Tibial artery (tissue), 4 donors: ENCODE measurements around the gene MGLL.

ENCODE experiments used
- DNase-seq, 2 donors: peaks; one replicate each; pipeline ENCODE4 v3.0.0-alpha.2; 2019
- H3K27ac ChIP-seq, 2 donors: fragments of 200-600 bp; sonication (generic) in 1 of 2; 1 replicate in 1 of 2; 2 replicates in 1 of 2; pipeline ENCODE4 v1.5.1; 2018 to 2019; ENCODE audit warnings: mild to moderate bottlenecking in 1 of 2
- H3K27me3 ChIP-seq, 2 donors: fragments of 200-600 bp; sonication (generic) in 1 of 2; one replicate each; pipeline versions ENCODE4 v1.5.1 to v1.6.0; 2016 to 2019
- H3K36me3 ChIP-seq, 3 donors: fragments of 200-600 bp; sonication (generic) in 2 of 3; one replicate each; pipeline ENCODE4 v1.5.1; 2016 to 2019; ENCODE audit warnings: mild to moderate bottlenecking in 2 of 3
- H3K4me1 ChIP-seq, 4 donors: fragments of 200-600 bp; sonication (generic) in 2 of 4; 1 replicate in 3 of 4; 2 replicates in 1 of 4; pipeline ENCODE4 v1.5.1; 2016 to 2019
- H3K4me3 ChIP-seq, 2 donors: fragments of 200-600 bp; sonication (generic) in 1 of 2; 1 replicate in 1 of 2; 2 replicates in 1 of 2; pipeline ENCODE4 v1.5.1; 2018 to 2019; ENCODE audit warnings: mild to moderate bottlenecking in 2 of 2
- H3K9me3 ChIP-seq, 3 donors: fragments of 200-600 bp; sonication (generic) in 1 of 3; one replicate each; pipeline ENCODE4 v1.5.1; 2016 to 2019
- intact Hi-C: fragments of 100-400 bp; cut with DNase I; formaldehyde crosslinking; loops from one replicate; pipeline ENCODE4 v1.15.0; 2023; ENCODE audit warnings: low total_unique reads
- TF ChIP-seq, protein P1 (sequence below), 2 experiments: fragments of 200-600 bp in 1 of 2; fragments of 450-650 bp in 1 of 2; IDR thresholded peaks; one replicate each; pipeline ENCODE4 v1.5.1; 2017 to 2019; ENCODE audit warnings: antibody characterized with exemption in 2 of 2, mild to moderate bottlenecking in 1 of 2, moderate library complexity in 1 of 2

MGLL gene

GRCh38 chr3:127763816-127764215, 58.5 kb downstream of the MGLL start:
- Histone ChIP-seq H3K9me3 (peaks cover 5 to 11% (median 10%) of the 10 kb centered on the region in 3 donors), H3K27me3 (no peaks in the 10 kb centered on the region), H3K36me3 (no peaks in the 10 kb centered on the region), H3K27ac (peak overlapping the region; percentile 74 to 85), H3K4me3 (no peak overlapping the region), H3K4me1 (peaks cover 0 to 65% (median 27%) of the 10 kb centered on the region in 4 donors)
- TF ChIP-seq, protein P1, sequence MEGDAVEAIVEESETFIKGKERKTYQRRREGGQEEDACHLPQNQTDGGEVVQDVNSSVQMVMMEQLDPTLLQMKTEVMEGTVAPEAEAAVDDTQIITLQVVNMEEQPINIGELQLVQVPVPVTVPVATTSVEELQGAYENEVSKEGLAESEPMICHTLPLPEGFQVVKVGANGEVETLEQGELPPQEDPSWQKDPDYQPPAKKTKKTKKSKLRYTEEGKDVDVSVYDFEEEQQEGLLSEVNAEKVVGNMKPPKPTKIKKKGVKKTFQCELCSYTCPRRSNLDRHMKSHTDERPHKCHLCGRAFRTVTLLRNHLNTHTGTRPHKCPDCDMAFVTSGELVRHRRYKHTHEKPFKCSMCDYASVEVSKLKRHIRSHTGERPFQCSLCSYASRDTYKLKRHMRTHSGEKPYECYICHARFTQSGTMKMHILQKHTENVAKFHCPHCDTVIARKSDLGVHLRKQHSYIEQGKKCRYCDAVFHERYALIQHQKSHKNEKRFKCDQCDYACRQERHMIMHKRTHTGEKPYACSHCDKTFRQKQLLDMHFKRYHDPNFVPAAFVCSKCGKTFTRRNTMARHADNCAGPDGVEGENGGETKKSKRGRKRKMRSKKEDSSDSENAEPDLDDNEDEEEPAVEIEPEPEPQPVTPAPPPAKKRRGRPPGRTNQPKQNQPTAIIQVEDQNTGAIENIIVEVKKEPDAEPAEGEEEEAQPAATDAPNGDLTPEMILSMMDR (IDR thresholded peaks at IDR 0.05) = no peak
- intact Hi-C loops = no loop called here
- DNase-seq = no peak

- peaks cover 0 to 60% (median 27%) of the 10 kb centered on the region in 4 donors for H3K4me1 ChIP-seq
- peak overlapping the region; percentile 74 to 85 for H3K27ac ChIP-seq
- intact Hi-C loops = no loop called here
Measured at GRCh38 chr3:127763337-127763736, 59.0 kb downstream of the MGLL start.

DNA sequence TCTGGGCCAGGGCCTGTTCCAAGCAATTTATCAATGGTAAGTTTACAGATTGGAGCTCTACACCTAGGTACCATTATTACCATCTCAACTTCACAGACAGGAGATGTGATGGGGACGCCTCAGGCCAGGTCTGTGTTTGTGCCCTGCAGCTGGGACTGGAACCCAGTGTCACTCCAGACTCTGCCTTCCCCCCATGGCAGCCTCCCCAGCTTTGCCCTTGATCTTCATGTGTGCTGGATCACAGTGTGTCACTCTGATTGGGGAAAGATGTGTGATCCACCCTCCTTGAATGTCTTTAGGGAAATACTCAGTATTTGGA, 59.6 kb downstream of the MGLL start:
- Histone ChIP-seq H3K27me3 (no peaks in the 10 kb centered on the region), H3K36me3 (no peaks in the 10 kb centered on the region), H3K9me3 (peaks cover under 1 to 4% (median 3%) of the 10 kb centered on the region in 3 donors), H3K4me1 (peaks cover 0 to 56% (median 27%) of the 10 kb centered on the region in 4 donors), H3K4me3 (no peak overlapping the region), H3K27ac (peak overlapping the region; percentile 74 to 85)
- TF ChIP-seq, protein P1 (IDR thresholded peaks at IDR 0.05) = no peak
- intact Hi-C loops = no loop called here
- DNase-seq = no peak

More at GRCh38 chr3:127763337-127763736, 59.0 kb downstream of the MGLL start:
- Histone ChIP-seq H3K27me3 (no peaks in the 10 kb centered on the region), H3K4me3 (no peak overlapping the region), H3K36me3 (no peaks in the 10 kb centered on the region), H3K9me3 (peaks cover 5 to 10% (median 6%) of the 10 kb centered on the region in 3 donors)
- TF ChIP-seq, protein P1 (IDR thresholded peaks at IDR 0.05) = no peak
- no peak for DNase-seq

- no peaks in the 10 kb centered on the region for H3K9me3 ChIP-seq
- peak overlapping the region; percentile 74 to 85 for H3K27ac ChIP-seq
- no peaks in the 10 kb centered on the region for H3K27me3 ChIP-seq
- DNase-seq = peak; percentile 51 to 91
- peak overlapping the region; percentile 33 for H3K4me3 ChIP-seq
- H3K36me3 ChIP-seq = no peaks in the 10 kb centered on the region
- H3K4me1 ChIP-seq = peaks cover 0 to 53% (median 27%) of the 10 kb centered on the region in 4 donors
- TF ChIP-seq, protein P1 (IDR thresholded peaks at IDR 0.05) = peak in 1 of 2 experiments; percentile 5
- intact Hi-C loops = no loop called here
Measured at GRCh38 chr3:127762077-127762786, 60.1 kb downstream of the MGLL start.

GRCh38 chr3:127761441-127761801, 60.9 kb downstream of the MGLL start:
- TF ChIP-seq, protein P1 (IDR thresholded peaks at IDR 0.05) = no peak
- Histone ChIP-seq H3K4me1 (peaks cover 0 to 53% (median 27%) of the 10 kb centered on the region in 4 donors), H3K27me3 (no peaks in the 10 kb centered on the region), H3K27ac (peak overlapping the region; percentile 74 to 85), H3K36me3 (no peaks in the 10 kb centered on the region), H3K9me3 (no peaks in the 10 kb centered on the region), H3K4me3 (peak overlapping the region; percentile 33)
- peak in 1 of 2 donors; percentile 89 for DNase-seq
- intact Hi-C loops = no loop called here
